Activated CD8-positive, alpha-beta memory T cell treated with anti-CD3 and anti-CD28 coated beads, Interleukin-2, amount 50 U/mL, for 24 hours (primary cell): Measurements from ENCODE around the gene FMOD.
"Not testable (repeated sequence)": the region's sequence is repeated elsewhere in the genome, so short reads cannot be mapped to it uniquely, and the experiment has no call there.

ENCODE experiments used
- DNase-seq: peaks from one replicate; pipeline ENCODE4 v3.0.0-alpha.2; 2020; ENCODE audit errors: extremely low read depth

The FMOD gene

DNA sequence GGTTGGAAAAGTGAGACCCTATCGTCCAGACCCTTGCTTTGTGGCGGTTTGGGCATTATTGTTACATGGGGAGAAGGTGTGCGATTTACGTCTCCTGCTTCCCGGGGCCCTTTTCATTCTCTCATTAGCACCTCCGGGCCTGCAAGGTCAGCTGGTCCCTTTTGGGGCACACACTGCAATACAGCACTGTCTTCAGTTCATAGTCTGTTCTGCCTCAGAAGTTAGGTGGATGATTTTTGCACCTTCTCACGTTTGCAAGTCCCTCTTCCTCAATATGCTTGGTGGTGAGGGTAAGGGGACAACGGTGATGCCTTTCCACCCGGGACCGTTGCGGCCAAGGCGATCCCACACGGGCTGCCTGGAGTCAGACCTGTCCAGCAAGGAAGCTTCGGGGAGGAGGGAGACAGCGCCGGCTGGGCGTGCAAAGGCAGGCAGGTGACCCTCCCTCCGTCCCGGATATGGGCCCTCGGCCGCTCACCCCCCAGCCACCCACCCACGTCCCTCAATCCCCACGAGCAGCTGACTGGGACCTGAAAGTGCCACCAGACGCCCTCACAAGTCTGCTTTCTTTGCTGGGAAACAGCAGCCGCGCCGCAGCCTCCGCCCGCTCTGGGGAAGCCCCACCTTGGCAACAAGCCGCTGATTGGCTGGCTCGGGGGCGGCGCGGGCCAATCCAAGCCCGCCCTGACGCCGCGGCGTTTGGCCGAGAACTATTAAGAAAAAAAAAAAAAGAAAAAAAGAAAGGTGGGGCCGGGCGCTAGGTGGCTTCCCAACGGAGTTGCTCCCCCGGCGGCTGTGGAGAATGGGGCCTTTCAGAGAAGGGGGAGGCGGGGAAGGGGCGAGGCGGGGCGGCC, 23.9 kb downstream of the FMOD start:
- DNase-seq, result peak; percentile 78

DNA sequence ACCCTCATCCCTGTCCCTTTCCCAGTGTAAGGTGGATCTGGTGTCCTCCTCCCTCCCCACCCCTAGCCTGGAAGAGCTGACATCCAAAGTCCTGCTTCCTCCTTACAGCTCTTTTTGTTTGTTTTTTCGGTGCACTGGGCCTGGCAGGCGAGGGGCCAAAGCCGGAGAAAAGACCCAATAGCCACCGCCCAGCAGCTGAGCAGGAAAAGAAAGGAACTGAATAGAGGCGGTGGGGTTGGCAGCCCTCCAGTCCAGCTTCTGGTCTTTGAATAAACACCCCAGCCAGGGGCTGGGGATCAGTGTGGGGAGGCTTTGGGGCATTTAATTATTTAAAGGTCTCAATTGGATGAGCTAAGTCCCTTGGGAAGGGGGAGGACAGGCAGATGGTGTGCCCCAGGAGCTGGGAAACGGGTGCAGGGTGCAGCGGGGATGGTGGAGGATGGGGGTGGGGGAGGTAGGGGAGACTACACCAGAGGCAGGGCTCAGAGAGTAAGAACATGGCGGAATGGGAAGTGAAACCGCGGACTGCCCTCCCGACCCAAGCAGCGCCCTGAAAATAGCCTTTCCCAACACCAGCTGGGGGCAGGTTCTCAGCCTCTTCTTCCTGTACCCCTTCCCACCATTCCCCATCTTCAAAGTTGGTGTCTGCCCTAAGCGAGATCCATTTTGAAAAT, 25.4 kb downstream of the FMOD start:
- no peak for DNase-seq

DNA sequence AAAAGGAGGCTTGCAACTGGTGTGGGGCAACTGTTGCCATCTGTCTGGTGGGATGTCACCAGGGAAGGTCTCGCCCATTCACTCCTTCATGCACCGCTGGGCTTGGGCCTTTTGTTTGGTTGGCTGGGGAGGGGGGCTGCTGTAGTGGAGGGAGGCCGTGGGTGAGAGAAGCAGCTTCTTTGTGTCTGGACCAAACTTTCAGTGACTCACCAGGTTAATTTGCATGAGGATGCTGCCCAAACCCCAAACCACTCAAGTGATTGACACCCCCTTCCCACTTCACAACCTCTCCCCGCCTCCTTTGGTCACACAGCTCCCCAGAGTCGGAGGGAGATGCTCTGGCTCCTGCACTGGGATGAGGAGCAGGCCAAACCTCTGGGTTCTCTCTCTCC, 25.9 kb downstream of the FMOD start:
- DNase-seq, result no peak

- no peak for DNase-seq
These were observed 26.6 kb downstream of the FMOD start for GRCh38 chr1:203324105-203325025.

DNA sequence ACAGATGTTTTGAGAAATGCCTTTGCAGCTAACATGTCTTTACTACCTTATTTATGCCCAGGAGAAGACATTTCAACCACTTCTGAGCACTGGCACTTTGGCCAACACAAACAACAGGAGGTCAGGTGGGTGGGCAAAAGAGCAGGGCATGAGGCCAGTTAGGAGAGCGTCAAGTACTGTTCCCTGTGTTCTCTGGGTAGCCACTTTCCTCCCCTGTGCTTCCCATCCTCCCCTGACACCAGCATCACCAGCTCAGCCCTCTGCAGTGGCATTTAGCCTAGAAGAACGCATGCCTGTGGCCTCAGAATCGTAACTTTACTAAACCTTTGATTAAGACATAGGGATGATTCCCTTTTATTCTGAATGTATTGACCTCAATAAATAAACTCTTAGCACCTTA, 27.3 kb downstream of the FMOD start:
- DNase-seq, result no peak

GRCh38 chr1:203322500-203323179, 28.3 kb downstream of the FMOD start:
- DNase-seq, result no peak

DNA sequence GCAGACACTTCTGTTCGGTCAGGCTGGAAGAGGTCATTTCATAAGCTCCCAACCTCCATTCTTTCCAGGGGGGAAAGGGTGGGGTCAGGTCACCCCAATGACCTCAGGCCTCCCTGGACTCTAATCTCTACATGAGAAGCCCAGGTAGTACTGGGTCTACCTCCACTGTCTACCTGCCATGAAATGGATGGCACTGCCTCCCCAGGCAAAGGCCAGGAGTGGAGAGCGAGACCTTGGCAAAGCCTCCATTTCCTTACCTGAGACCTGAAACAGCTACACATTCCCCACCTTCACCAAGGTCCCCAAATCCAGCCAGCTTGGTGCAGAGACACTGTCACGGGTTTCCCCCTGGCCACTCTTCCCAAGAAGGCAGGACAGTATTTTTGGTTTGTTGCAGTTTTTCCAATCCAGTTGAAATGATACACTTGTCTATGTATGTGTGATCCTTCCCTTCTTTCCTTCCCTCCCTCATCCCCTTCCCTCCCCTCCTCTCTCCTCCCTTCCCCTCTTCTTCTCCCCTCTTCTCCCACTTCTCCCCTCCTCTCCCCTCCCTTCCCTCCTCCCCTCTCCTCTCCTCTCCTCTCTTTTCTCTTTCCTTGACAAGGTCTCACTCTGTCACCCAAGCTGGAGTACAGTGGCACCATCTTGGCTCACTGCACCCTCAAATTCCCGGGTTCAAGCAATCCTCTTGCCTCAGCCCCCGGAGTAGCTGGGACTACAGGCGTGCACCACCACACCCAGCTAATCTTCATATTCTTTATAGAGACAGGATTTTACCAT, 29.5 kb downstream of the FMOD start:
- no peak for DNase-seq

GRCh38 chr1:203320591-203321272, 30.2 kb downstream of the FMOD start:
- no peak for DNase-seq

DNA sequence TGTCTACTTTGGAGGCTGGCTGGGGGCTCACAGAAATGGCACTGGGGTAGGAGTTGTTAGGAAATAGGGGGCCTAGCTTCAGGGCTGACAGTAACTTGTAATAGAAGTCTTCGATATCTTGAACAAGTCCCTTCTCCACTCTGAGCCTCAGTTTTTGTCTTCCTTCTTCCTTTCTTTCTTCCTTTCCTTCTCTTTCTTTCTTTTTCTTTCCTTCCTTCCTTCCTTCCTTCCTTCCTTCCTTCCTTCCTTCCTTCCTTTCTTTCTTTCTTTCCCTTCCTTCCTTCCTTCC, 32.7 kb downstream of the FMOD start:
- DNase-seq, result no peak

DNA sequence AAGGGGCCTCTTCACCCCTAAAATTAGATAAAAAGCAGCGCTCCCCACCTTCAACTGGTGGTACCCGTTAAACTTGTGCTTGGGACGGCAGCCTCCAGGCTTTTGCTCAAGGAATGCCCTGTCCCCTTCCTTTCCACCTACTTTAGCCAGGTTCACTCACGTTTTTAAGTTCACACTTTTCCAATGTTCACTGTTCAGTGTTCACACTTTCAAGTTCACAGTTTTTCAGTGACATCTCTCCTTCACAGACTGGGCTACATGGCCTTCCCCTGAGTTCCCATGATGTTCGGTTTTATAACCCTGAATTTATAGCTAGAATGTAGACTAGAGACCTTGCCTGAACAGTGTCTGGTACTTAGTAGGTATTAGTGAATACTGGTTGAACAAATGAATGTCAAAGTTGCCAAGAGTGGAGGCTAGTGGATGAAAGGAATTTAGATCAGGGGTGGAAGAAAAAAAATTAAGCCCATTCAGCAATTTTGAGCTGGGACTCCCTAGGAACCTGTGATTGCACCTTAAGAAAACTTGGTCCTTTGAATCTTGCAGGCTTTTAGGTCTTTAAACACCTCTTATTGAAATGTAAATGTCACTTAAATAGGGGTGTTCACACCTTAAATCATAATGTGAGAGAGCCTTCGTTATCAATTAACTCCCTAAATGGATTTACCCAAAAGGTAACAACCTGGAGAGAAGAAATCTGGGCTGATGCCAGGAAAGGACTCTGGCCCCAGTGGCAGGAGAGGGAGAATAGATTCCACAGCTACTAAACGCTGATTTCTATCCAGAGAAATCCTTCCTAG, 33.3 kb downstream of the FMOD start:
- DNase-seq, result no peak

DNA sequence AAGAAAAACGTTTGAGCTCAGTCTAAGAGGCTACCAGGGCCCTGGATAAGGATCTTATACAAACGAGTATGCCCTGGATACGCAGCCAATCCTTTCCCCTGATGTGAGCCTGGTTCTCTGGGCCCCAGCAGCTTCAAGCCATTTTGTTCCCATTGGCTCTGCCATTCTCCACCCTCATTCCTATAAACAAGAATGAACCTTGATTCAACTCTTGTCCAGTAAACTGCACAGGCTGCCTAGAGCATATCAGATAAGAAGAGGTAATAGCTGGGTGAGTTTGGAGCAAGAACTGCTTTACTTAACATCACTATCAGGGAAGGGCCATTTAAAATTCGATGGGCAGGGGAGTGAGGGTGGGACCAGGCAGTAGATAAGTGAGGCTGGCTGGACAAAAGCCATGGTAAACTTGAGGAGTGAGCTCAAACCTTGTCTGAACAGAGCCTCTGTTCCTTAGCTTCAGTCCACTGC, 34.3 kb downstream of the FMOD start:
- DNase-seq, result no peak

- DNase-seq, result not testable (repeated sequence)
These were observed 36.7 kb downstream of the FMOD start for GRCh38 chr1:203314025-203314759.

DNA sequence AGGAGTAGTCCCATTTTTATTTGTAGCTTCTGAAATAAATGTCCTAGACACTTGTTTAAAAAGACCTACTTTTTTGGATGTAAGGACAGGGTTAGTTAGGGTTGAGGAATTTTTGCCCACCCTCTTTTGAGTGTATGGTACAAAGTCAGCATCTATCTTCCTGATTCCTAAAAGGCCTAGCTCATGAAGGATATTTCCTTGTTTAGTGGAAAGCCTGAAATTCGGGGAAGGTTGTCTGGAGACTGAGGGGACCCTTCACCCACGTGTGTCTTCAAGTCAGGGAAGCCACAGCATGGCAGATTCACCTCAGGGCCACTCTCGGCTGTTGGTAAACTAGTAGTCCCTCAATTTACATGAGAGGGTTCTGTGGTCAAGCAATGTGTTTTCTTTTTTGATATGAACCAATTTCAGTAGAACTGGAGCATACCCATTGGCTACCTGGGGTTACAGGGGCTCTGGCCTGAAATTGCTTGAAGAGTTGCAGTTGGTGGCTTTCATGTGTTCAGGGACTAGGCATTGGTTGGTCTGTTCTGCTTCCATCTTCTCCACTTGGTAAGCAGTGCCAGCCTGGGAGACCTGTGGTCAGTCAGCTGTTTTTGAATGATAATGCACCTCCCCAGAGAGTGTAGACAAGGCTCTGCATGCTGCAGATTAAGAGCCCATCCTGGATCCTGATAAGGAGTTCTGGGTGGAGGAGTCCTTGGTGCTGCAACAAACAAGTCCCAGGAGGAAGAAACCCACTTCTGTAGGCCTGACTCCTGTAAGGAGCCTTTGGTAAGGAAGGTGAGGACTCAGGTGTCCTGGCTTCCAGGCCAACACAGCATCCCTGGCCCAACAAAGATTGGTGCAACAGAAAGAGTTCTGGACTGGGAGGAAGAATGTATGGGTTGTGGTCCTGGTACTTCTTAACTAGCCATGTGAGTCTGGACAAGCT, 39.3 kb downstream of the FMOD start:
- no peak for DNase-seq

- DNase-seq, result no peak
These were observed 42.0 kb downstream of the FMOD start for GRCh38 chr1:203308923-203309331.

GRCh38 chr1:203308328-203308922, 42.5 kb downstream of the FMOD start:
- DNase-seq, result no peak

GRCh38 chr1:203307641-203308126, 43.2 kb downstream of the FMOD start:
- no peak for DNase-seq

GRCh38 chr1:203306965-203307541, 43.9 kb downstream of the FMOD start:
- no peak for DNase-seq
